ENCODE results near the gene FLT1. TPM values are rescaled to one million over a fixed set of nuclear protein-coding genes. Genes with fewer than 3 reads are reported as not detected.

FLT1 gene
- polyA plus RNA-seq, 3 donors from 2014 or later, result not detected

DNA sequence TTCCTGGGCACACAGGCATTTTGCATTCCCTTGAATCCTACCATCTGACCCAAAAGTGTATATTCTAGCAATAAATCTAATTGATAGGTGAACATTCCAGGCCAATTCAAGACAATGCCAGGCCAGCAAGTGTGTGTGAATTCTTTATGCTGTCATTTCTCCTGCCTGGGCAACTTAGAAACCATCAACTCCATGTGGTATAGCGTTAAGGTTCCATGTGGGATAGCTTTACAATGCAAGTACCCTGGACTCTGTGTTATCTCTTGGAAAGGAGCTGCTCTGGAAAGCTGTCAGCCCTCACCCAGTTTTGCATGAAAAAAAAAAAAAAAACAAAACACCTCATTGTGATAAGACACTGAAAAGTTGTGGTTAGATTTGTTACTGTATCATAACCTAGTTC, 15.6 kb upstream of the FLT1 start:
- no peak for DNase-seq
- Mint-ChIP-seq H3K27ac (no peak overlapping the region), H3K27me3 (ENCODE audit: low read depth in 3 of 3) (peaks cover 1 to 6% (median 4%) of the 10 kb centered on the region in 3 donors), H3K36me3 (no peaks in the 10 kb centered on the region), H3K9me3 (no peaks in the 10 kb centered on the region), H3K4me3 (no peak overlapping the region), H3K4me1 (no peaks in the 10 kb centered on the region)

DNA sequence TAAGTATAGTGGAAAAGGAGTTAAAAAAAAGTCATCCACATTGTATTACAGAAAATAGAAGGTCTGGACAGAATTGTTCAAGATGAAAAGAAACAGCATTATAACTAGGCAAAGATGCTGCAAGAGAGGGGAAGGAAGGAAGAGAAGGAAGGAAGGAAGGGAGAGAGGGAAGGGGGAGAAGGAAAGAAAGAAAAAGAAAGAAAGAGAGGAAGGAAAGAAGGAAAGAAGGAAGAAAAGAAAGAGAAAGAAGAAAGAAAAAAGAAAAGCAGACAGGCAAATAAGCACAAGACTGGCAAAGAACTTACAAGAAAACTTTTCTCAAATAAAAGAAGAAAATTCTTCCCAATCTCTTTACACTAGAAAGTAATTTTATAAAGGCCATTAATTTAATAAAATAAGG, 15.1 kb upstream of the FLT1 start:
- peaks cover 1 to 6% (median 4%) of the 10 kb centered on the region in 3 donors for H3K27me3 Mint-ChIP-seq (ENCODE audit: low read depth in 3 of 3)
- H3K27ac Mint-ChIP-seq, result no peak overlapping the region
- no peaks in the 10 kb centered on the region for H3K36me3 Mint-ChIP-seq
- H3K9me3 Mint-ChIP-seq, result no peaks in the 10 kb centered on the region
- no peak overlapping the region for H3K4me3 Mint-ChIP-seq
- no peak for DNase-seq
- H3K4me1 Mint-ChIP-seq, result no peaks in the 10 kb centered on the region

DNA sequence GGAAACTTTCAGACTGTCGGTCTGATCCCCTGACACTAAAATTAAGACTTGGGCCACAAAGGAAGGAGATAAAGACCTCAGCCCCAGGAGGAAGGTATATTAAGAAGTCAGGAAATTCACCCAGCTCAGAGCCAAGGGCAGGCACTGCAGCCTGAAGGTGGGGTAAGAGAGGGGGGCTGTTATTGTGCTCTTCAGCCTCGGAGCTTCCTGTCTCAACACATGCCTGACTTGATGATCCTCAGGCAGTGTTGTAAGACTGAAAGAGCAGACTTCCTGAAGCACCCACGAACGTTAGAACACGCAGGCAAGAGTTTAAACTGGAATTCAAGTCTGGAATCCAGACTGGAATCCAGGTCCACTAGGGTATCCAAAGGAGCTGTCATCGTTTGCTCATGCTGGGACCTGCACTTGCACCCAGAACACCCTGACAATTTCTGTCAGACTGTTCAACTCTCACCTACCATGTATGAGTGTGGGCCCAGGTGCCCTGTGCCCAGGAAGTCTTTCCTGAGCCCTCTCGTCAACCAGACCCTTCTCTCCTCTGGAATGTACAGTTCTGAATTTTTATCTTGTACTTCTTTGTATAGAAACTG, 10.7 kb upstream of the FLT1 start:
- Mint-ChIP-seq H3K36me3 (no peaks in the 10 kb centered on the region), H3K27ac (no peak overlapping the region), H3K27me3 (ENCODE audit: low read depth in 3 of 3) (peaks cover 0 to 13% (median 1%) of the 10 kb centered on the region in 3 donors), H3K4me3 (no peak overlapping the region), H3K4me1 (no peaks in the 10 kb centered on the region), H3K9me3 (no peaks in the 10 kb centered on the region)
- DNase-seq, result no peak

DNA sequence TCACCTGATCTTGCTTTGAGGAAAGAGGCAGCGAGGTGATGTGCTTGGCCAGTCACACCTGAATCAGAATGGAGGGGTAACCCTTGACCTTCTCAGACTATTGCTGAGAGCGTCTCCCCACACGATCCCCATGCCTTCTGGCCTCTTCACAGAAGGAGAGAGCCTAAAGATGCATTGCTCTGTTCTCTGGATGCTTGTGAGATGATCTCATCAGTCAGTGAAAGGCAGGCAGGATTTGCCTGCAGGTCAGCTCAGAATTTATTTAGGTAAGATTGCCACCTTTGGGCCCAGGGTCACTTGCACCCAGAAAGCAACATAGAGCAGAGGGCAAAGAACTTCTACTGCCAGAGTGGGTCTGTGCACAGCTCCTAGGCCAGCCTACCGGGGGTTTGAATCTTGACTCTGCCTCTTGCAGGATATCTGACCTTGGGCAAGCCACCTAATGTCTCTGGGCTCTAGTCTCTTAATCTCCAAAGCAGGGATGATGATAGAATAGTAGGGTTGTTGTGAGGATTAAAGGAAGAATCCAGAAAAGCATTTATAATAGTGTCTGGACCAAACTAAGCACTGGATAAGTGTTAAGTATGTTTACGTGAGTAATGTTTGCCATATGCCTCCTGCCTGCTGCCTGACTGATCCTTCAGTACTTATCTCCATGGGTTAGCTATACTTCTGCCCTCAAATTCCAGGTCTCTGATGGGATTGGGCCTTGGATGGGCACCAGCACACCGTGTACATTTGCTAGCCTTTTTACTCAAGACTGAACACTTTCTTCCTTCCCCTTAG, 8.4 kb upstream of the FLT1 start:
- Mint-ChIP-seq H3K4me3 (no peak overlapping the region), H3K27me3 (ENCODE audit: low read depth in 3 of 3) (peaks cover 0 to 13% (median 1%) of the 10 kb centered on the region in 3 donors), H3K4me1 (no peaks in the 10 kb centered on the region), H3K9me3 (no peaks in the 10 kb centered on the region), H3K27ac (no peak overlapping the region), H3K36me3 (no peaks in the 10 kb centered on the region)
- DNase-seq, result no peak

DNA sequence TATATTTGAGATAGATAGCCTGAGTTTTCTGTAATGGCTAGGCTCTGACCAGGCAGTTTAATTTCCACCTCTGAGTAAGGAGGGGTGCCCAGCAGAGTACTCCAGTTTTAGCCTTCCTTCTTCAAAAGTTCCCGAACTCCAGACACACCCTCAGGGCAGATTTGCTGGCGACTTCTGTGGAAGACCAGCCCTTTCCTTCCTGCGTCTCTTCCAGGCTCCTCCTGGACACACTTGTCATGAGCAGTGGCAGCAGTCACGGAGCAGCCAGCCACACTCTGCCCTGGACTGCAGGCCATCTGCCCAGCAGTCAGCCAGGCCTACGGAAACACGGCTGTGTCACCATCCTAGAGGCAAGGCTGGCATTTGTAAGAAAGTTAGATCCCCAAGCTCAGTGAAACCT, 6.6 kb upstream of the FLT1 start:
- H3K4me1 Mint-ChIP-seq, result peaks cover 0 to 1% of the 10 kb centered on the region in 2 donors
- H3K9me3 Mint-ChIP-seq, result no peaks in the 10 kb centered on the region
- DNase-seq, result no peak
- H3K36me3 Mint-ChIP-seq, result no peaks in the 10 kb centered on the region
- no peak overlapping the region for H3K27ac Mint-ChIP-seq
- no peak overlapping the region for H3K4me3 Mint-ChIP-seq
- peaks cover 0 to 21% (median 2%) of the 10 kb centered on the region in 3 donors for H3K27me3 Mint-ChIP-seq (ENCODE audit: low read depth in 3 of 3)

DNA sequence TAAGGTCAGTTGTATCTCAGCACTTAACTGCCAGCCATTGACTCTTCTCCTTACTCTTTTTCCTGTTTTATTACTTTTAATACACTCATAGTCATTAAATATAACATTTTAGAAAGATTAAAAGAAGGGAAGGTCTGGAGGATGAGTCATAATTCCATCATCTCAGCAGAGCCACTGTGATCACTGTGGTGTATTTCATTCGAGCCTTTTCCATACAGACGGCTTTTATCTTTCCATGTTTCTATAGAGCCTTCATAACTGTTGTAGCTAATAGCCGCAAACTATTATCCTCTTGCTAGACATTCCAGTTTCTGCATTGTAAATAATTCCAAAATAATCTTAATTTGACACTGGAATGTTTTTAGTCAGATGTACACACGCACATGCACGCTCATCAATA, 4.7 kb upstream of the FLT1 start:
- no peaks in the 10 kb centered on the region for H3K36me3 Mint-ChIP-seq
- H3K27me3 Mint-ChIP-seq (ENCODE audit: low read depth in 3 of 3), result peaks cover 1 to 18% (median 11%) of the 10 kb centered on the region in 3 donors
- H3K4me1 Mint-ChIP-seq, result peaks cover 7 to 10% of the 10 kb centered on the region in 2 donors
- DNase-seq, result no peak
- H3K4me3 Mint-ChIP-seq, result no peak overlapping the region
- H3K9me3 Mint-ChIP-seq, result no peaks in the 10 kb centered on the region
- H3K27ac Mint-ChIP-seq, result no peak overlapping the region

DNA sequence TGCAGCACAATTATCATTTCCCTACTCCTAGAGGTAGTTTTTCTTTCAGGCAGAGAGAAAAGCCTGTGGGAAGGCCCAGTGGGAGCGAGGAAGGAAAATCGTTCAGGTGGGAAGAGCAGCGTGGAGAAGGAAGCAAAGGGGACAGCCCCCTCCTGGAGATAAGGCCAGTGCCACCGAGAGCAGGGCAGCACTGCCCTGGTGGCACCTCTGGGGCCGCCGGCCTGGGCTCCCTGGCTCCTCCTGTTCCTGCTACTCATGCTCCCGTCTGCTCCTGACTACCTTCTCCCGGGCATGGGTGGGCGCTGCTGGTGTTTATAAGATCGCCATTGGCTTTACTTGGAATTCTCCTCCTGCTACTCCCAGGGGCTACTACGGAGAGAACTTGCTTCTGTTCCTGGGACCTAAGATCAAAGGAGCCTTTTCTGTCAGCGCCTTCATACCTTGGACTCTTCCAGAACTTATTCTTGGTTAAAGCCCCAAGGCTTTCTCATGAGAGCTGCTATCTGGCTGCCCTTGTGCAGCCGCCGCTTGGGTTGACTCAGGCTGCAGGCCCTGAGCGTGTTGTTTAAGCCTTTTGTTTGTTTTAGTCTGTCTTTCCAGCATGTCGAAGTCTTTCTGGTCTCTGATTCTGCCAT, 3.7 kb upstream of the FLT1 start:
- H3K27me3 Mint-ChIP-seq (ENCODE audit: low read depth in 3 of 3), result peaks cover 1 to 18% (median 11%) of the 10 kb centered on the region in 3 donors
- H3K9me3 Mint-ChIP-seq, result no peaks in the 10 kb centered on the region
- no peak for DNase-seq
- no peak overlapping the region for H3K27ac Mint-ChIP-seq
- H3K4me3 Mint-ChIP-seq, result no peak overlapping the region
- H3K36me3 Mint-ChIP-seq, result no peaks in the 10 kb centered on the region
- peaks cover 7 to 10% of the 10 kb centered on the region in 2 donors for H3K4me1 Mint-ChIP-seq

DNA sequence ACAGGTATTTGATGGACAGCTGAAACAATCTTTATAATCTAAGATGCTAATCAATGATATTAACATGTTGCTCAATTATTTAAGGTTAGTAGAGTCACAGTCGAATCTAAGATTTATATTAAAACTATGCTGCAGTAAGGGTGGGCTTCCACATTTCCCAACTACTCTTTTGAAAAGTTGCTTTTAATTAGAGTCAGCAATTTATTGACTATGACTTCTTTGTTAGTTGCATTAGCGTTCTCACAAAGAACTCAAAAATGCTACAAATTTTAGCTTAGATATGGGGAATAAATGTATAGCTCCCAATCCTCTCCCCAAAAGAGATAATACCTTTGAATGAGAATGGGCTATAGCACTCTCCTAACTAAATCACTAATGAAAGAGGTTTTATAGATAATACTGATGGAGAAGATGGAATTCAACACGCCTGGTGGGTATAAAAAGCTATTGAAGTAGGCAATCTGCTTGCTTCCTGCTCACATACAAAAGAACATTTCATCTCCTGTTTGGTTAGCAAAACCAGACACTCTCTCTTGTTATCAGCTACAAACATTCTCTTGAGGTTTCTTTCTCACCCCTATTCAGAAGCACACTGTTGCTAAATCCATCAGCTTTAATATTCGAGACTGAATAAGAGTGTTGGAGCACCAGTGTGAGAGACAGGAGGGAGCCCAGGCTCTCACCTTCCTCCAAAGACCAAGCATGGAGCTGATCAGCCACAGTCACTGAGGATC, 2.4 kb upstream of the FLT1 start:
- Mint-ChIP-seq H3K4me1 (peaks cover 8 to 16% of the 10 kb centered on the region in 2 donors), H3K4me3 (no peak overlapping the region), H3K27me3 (ENCODE audit: low read depth in 3 of 3) (peaks cover 3 to 23% (median 13%) of the 10 kb centered on the region in 3 donors), H3K27ac (no peak overlapping the region), H3K9me3 (no peaks in the 10 kb centered on the region), H3K36me3 (no peaks in the 10 kb centered on the region)
- DNase-seq, result no peak

DNA sequence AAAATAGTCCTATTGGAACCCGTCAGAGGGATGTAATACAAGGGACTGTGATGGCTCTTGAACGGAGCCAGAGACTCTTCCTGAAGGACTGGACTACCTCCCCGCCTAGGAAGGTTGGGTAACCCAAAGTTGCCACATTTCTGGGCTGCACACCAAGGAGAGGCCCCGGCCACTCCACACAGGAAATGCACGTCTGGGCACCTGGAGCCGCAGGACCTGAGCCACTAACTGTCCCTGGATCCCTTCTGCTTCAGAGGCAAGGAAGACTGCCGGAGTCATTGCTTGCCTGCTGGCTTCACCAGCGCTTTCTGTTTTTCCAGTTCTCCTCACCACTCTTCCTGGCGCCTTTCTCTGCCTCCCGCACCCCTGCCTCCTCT, 1.2 kb upstream of the FLT1 start:
- Mint-ChIP-seq H3K36me3 (no peaks in the 10 kb centered on the region), H3K27me3 (ENCODE audit: low read depth in 3 of 3) (peaks cover 3 to 23% (median 13%) of the 10 kb centered on the region in 3 donors), H3K27ac (no peak overlapping the region), H3K4me1 (peaks cover 8 to 16% of the 10 kb centered on the region in 2 donors), H3K4me3 (peak overlapping the region in 4 of 5 donors; percentile 38 to 49 (median 42)), H3K9me3 (no peaks in the 10 kb centered on the region)
- DNase-seq, result no peak

DNA sequence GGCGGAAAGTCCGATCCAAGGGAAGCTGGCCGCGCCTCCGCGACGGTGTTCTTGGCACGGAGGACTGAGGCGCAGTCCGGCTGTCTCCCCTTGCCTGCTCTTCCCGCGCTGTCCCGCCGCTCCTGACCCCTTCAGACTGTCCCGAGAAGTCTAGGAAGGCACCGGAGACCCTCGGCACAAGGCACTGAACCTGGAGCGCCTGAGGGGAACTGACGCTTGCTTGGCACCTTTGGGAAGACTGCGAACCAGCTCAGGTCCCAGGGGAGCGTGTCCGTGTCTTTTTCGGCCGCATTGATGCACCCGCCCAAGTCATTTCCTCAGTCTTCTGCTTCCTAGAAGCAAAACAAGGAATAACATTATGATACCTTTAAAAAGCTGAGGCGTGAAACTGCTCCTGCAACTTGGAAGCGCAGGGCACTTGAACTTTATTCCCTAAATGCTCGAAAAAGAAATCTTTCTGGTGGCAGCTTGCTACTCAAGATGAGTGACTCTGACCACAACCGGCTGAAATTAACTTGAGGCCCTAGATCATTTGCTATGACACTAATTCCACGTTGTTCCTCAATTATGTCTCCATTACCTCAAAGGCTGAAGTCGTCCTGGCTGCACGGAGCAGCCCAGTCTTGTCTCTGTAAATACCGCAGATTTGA, 735 bp upstream of the FLT1 start:
- H3K9me3 Mint-ChIP-seq, result no peaks in the 10 kb centered on the region
- H3K36me3 Mint-ChIP-seq, result no peaks in the 10 kb centered on the region
- no peak for DNase-seq
- H3K27ac Mint-ChIP-seq, result no peak overlapping the region
- peaks cover 3 to 26% (median 13%) of the 10 kb centered on the region in 3 donors for H3K27me3 Mint-ChIP-seq (ENCODE audit: low read depth in 3 of 3)
- H3K4me1 Mint-ChIP-seq, result peaks cover 8 to 16% of the 10 kb centered on the region in 2 donors
- peak overlapping the region; percentile 5 to 47 (median 31) for H3K4me3 Mint-ChIP-seq

DNA sequence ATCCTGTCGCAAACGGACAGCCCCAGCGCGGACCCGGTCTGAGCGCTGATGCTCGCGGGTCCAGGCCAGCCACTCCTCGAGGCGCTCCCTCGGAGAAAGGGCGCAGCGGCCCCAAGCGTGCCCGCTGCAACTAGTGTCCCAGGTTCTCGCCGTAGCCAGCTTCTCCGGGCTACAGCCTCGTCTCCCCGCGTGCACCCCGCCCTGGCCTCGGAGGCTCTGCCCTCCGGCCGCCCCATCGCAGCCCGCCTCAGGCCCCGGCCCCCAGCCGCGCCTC, 487 bp downstream of the FLT1 start:
- Mint-ChIP-seq H3K9me3 (no peaks in the 10 kb centered on the region), H3K4me1 (peaks cover 8 to 16% of the 10 kb centered on the region in 2 donors), H3K27me3 (ENCODE audit: low read depth in 3 of 3) (peaks cover 6 to 23% (median 15%) of the 10 kb centered on the region in 3 donors), H3K36me3 (no peaks in the 10 kb centered on the region), H3K4me3 (peak overlapping the region in 1 of 5 donors; percentile 17), H3K27ac (no peak overlapping the region)
- no peak for DNase-seq

DNA sequence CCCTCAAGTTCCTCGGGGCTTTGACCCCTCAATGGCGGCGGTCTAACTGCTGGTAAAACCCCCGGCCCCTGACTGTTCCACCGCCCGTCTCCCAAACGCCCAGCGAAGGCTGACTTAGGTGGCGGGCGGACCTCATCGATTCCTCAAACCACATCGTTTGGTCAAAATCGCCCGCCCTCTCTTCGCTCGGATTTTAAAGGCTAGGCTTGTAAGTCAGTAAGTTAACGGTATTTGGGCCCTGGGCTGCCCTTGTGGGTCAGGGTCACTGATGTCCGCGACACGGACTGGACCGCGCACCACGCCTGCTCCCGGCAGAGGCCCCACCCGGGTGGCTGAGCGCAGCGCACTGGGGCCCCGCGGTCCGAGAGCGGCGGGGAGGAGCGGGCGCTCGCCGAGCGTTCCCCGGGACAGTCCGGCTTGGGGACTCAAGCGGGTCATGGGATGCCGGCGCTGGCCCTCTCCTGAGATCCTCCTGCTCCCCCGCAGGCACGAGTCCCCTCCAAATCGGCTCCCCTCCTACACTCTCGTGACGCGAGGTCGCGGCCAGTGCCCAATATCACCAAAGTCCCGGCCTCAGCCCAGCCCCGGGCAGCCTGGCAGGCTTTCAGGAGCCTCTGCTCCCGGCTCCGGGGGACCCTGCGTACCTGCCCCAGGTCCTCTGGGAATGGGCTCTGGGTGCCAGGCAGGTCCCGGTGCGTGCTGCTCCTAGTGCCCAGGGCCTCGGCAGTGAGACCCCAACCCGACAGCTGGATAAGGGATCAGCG, 1.0 kb downstream of the FLT1 start:
- peaks cover 6 to 23% (median 15%) of the 10 kb centered on the region in 3 donors for H3K27me3 Mint-ChIP-seq (ENCODE audit: low read depth in 3 of 3)
- H3K9me3 Mint-ChIP-seq, result no peaks in the 10 kb centered on the region
- no peak for DNase-seq
- H3K4me3 Mint-ChIP-seq, result peak overlapping the region in 1 of 5 donors; percentile 17
- H3K27ac Mint-ChIP-seq, result no peak overlapping the region
- H3K36me3 Mint-ChIP-seq, result no peaks in the 10 kb centered on the region
- H3K4me1 Mint-ChIP-seq, result peaks cover 8 to 16% of the 10 kb centered on the region in 2 donors

Measured in immature natural killer cell (primary cell).